H1 (cell line): ENCODE measurements around the gene TOMM6. TPM values are rescaled to one million over a fixed set of nuclear protein-coding genes. Genes with fewer than 3 reads are reported as not detected.

ENCODE experiments used
- CTCF ChIA-PET: fragments of 300-600 bp; sonication (Branson Sonifier 250); formaldehyde crosslinking; loops from one replicate; lab custom pipeline; 2021; ENCODE audit not compliant: partially characterized antibody; lab: Charles Lee
- POLR2A ChIA-PET: fragments of 300-600 bp; sonication (Branson Sonifier 250); formaldehyde crosslinking; loops from one replicate; lab custom pipeline; 2021; ENCODE audit warnings: inconsistent platforms; ENCODE audit not compliant: partially characterized antibody; lab: Charles Lee
- DNase-seq, 2 experiments: peaks; one replicate each; pipeline versions ENCODE4 v3.0.0 to v3.0.0-alpha.2; 2010 to 2022; ENCODE audit warnings: low spot score in 2 of 2, low read depth in 1 of 2, mixed read lengths in 1 of 2
- FAIRE-seq: peaks from 2 replicates; lab custom pipeline; 2011; peaks lifted over from hg19 to GRCh38; lab: Jason Lieb, UNC
- H2AFZ ChIP-seq: 2 replicates; pipeline ENCODE4 v1.8.1; 2012; ENCODE audit warnings: low read length, inconsistent platforms
- H2AK5ac ChIP-seq: 2 replicates; pipeline ENCODE4 v1.6.1; 2013; ENCODE audit warnings: low read depth, low read length
- H2BK120ac ChIP-seq: replicated peaks from 2 replicates; pipeline ENCODE3; 2013; ENCODE audit warnings: low read depth, low read length, inconsistent platforms
- H2BK12ac ChIP-seq: 2 replicates; pipeline ENCODE4 v1.6.1; 2013; ENCODE audit warnings: low read depth, low read length
- H2BK15ac ChIP-seq: 2 replicates; pipeline ENCODE4 v1.6.1; 2013; ENCODE audit warnings: low read length
- H2BK20ac ChIP-seq: 2 replicates; pipeline ENCODE4 v1.6.1; 2013; ENCODE audit warnings: low read length
- H2BK5ac ChIP-seq: 2 replicates; pipeline ENCODE4 v1.6.1; 2013; ENCODE audit warnings: low read depth, low read length
- H3K14ac ChIP-seq: 2 replicates; pipeline ENCODE4 v1.6.1; 2013; ENCODE audit warnings: inconsistent platforms; ENCODE audit not compliant: insufficient read length
- H3K18ac ChIP-seq: 2 replicates; pipeline ENCODE4 v1.6.1; 2013; ENCODE audit warnings: low read length; ENCODE audit errors: extremely low read depth
- H3K23ac ChIP-seq: 2 replicates; pipeline ENCODE4 v1.6.1; 2013; ENCODE audit warnings: inconsistent platforms; ENCODE audit not compliant: insufficient read length
- H3K23me2 ChIP-seq: 2 replicates; pipeline ENCODE4 v1.6.1; 2013; ENCODE audit warnings: low read depth, low read length
- H3K27ac ChIP-seq: 2 replicates; pipeline ENCODE4 v1.6.1; 2011; ENCODE audit warnings: low read depth, low read length, inconsistent platforms
- H3K27me3 ChIP-seq, 4 experiments: replicated peaks in 1 of 4; 1 replicate in 1 of 4; 2 replicates in 3 of 4; pipeline versions ENCODE4 v1.6.1 to v1.8.1; 2011 to 2013; ENCODE audit warnings: low read length in 3 of 4, mild to moderate bottlenecking in 3 of 4, inconsistent platforms in 2 of 4, mixed read lengths in 2 of 4, moderate library complexity in 1 of 4; ENCODE audit not compliant: control insufficient read depth in 3 of 4, insufficient read depth in 3 of 4; ENCODE audit errors: extremely low read depth in 1 of 4
- H3K36me3 ChIP-seq, 4 experiments: 2 replicates each; pipeline versions ENCODE4 v1.6.1 to v1.8.1; 2011 to 2013; ENCODE audit warnings: mild to moderate bottlenecking in 4 of 4, low read length in 3 of 4, moderate library complexity in 2 of 4, control low read depth in 1 of 4, inconsistent platforms in 1 of 4; ENCODE audit not compliant: insufficient read depth in 4 of 4, control insufficient read depth in 2 of 4
- H3K4ac ChIP-seq: replicated peaks from 2 replicates; pipeline ENCODE3; 2013; ENCODE audit warnings: low read length, low read depth, mixed read lengths, inconsistent platforms; ENCODE audit not compliant: insufficient read length
- H3K4me1 ChIP-seq, 4 experiments: replicated peaks in 1 of 4; 1 replicate in 1 of 4; 2 replicates in 3 of 4; pipeline versions ENCODE4 v1.6.1 to v1.8.1; 2011 to 2013; ENCODE audit warnings: low read length in 3 of 4, inconsistent platforms in 2 of 4, mixed read lengths in 1 of 4; ENCODE audit not compliant: insufficient read depth in 4 of 4, control insufficient read depth in 3 of 4
- H3K4me2 ChIP-seq, 2 experiments: 2 replicates each; pipeline versions ENCODE4 v1.6.1 to v1.8.1; 2011 to 2013; ENCODE audit warnings: low read depth in 2 of 2, low read length in 2 of 2, control low read depth in 1 of 2, inconsistent platforms in 1 of 2, mild to moderate bottlenecking in 1 of 2; ENCODE audit not compliant: insufficient read depth in 1 of 2
- H3K4me3 ChIP-seq, 4 experiments: fragments of 200-600, 300-600 bp in 1 of 4; sonication (generic), shearing (Covaris generic), sonication (Bioruptor Twin) in 1 of 4; 2 replicates each; pipeline versions ENCODE4 v1.5.1 to v1.8.1; 2011 to 2016; ENCODE audit warnings: low read length in 4 of 4, low read depth in 3 of 4, control low read depth in 2 of 4, inconsistent platforms in 2 of 4, mild to moderate bottlenecking in 2 of 4, mixed read lengths in 1 of 4, moderate library complexity in 1 of 4; ENCODE audit not compliant: insufficient read depth in 2 of 4; ENCODE audit errors: extremely low read depth in 1 of 4
- H3K56ac ChIP-seq: replicated peaks from 2 replicates; pipeline ENCODE3; 2013; ENCODE audit warnings: low read depth, mild to moderate bottlenecking, mixed read lengths, low read length, inconsistent platforms; ENCODE audit not compliant: insufficient read length
- H3K79me1 ChIP-seq: 2 replicates; pipeline ENCODE4 v1.6.1; 2013; ENCODE audit warnings: low read depth, low read length, control low read depth
- H3K79me2 ChIP-seq, 2 experiments: 2 replicates each; pipeline versions ENCODE4 v1.6.1 to v1.8.1; 2012 to 2013; ENCODE audit warnings: low read length in 2 of 2, mild to moderate bottlenecking in 2 of 2, inconsistent platforms in 1 of 2; ENCODE audit not compliant: insufficient read depth in 2 of 2, control insufficient read depth in 1 of 2
- H3K9ac ChIP-seq, 4 experiments: replicated peaks in 1 of 4; 1 replicate in 1 of 4; 2 replicates in 3 of 4; pipeline versions ENCODE4 v1.6.1 to v1.8.1; 2011 to 2013; ENCODE audit warnings: low read depth in 3 of 4, low read length in 3 of 4, control low read depth in 2 of 4, mild to moderate bottlenecking in 2 of 4, moderate library complexity in 2 of 4, inconsistent platforms in 1 of 4; ENCODE audit errors: extremely low read depth in 1 of 4
- H3K9me3 ChIP-seq, 2 experiments: 2 replicates each; pipeline versions ENCODE4 v1.6.1 to v1.8.1; 2012 to 2013; ENCODE audit warnings: mild to moderate bottlenecking in 2 of 2, moderate library complexity in 2 of 2, control low read depth in 1 of 2, inconsistent platforms in 1 of 2, low read depth in 1 of 2, low read length in 1 of 2, mixed read lengths in 1 of 2; ENCODE audit not compliant: insufficient read depth in 2 of 2
- H4K20me1 ChIP-seq, 2 experiments: replicated peaks in 1 of 2; 2 replicates each; pipeline versions ENCODE3 to v1.8.1; 2011 to 2013; ENCODE audit warnings: inconsistent platforms in 2 of 2, low read length in 2 of 2, mild to moderate bottlenecking in 1 of 2; ENCODE audit not compliant: insufficient read depth in 2 of 2, control insufficient read depth in 1 of 2
- H4K5ac ChIP-seq: 2 replicates; pipeline ENCODE4 v1.6.1; 2013; ENCODE audit warnings: low read length, low read depth, mixed read lengths, inconsistent platforms; ENCODE audit not compliant: insufficient read length
- H4K8ac ChIP-seq: 2 replicates; pipeline ENCODE4 v1.8.0; 2013; ENCODE audit warnings: mild to moderate bottlenecking, moderate library complexity, low read length, inconsistent platforms; ENCODE audit not compliant: insufficient read depth; ENCODE audit errors: extremely low read depth
- H4K91ac ChIP-seq: replicated peaks from 2 replicates; pipeline ENCODE3; 2013; ENCODE audit warnings: low read length, mixed read lengths, inconsistent platforms; ENCODE audit not compliant: insufficient read length
- ASH2L ChIP-seq: fragments of 200-600, 300-600 bp; sonication (generic); IDR thresholded peaks from one replicate; pipeline ENCODE4 v1.7.1; 2017; ENCODE audit warnings: low read length
- BACH1 ChIP-seq: IDR thresholded peaks from 2 replicates; pipeline ENCODE4 v1.6.1; 2012; ENCODE audit warnings: low read length, improper control_type of control experiment
- CHD2 ChIP-seq: IDR thresholded peaks from 2 replicates; pipeline ENCODE4 v1.6.1; 2012; ENCODE audit warnings: low read length, improper control_type of control experiment
- CTBP2 ChIP-seq: IDR thresholded peaks from 2 replicates; pipeline ENCODE4 v1.7.0; 2011; ENCODE audit warnings: borderline replicate concordance, mild to moderate bottlenecking, moderate library complexity, mixed read lengths, low read length; ENCODE audit not compliant: insufficient read depth, insufficient read length
- FOSL1 ChIP-seq: IDR thresholded peaks from 2 replicates; pipeline ENCODE4 v1.6.1; 2011; ENCODE audit warnings: mild to moderate bottlenecking, low read depth, low read length, moderate library complexity; ENCODE audit not compliant: insufficient read depth
- JUN ChIP-seq: IDR thresholded peaks from 2 replicates; pipeline ENCODE4 v1.6.1; 2011; ENCODE audit warnings: low read depth, mild to moderate bottlenecking, improper control_type of control experiment, low read length
- POLR2A ChIP-seq, 2 experiments: IDR thresholded peaks; 1 replicate in 1 of 2; 2 replicates in 1 of 2; pipeline ENCODE4 v1.6.1; 2011; ENCODE audit warnings: low read depth in 2 of 2, low read length in 2 of 2, mild to moderate bottlenecking in 2 of 2; ENCODE audit errors: control extremely low read depth in 1 of 2
- SIX5 ChIP-seq: IDR thresholded peaks from 2 replicates; pipeline ENCODE4 v1.6.1; 2011; ENCODE audit warnings: mild to moderate bottlenecking, low read depth, low read length
- YY1 ChIP-seq: IDR thresholded peaks from 2 replicates; pipeline ENCODE4 v1.6.1; 2011; ENCODE audit warnings: low read depth, mild to moderate bottlenecking, low read length
- WGBS, 2 experiments: shearing (Covaris generic) in 1 of 2; methylation state at CpG; one replicate each; pipeline versions ENCODE4 v1.1.6 to v1.1.7; 2013 to 2015; ENCODE audit warnings: low lambda C conversion rate in 2 of 2, mixed read lengths in 2 of 2, inconsistent platforms in 1 of 2, low coverage in 1 of 2, missing lambda C conversion rate in 1 of 2; ENCODE audit not compliant: insufficient replicate concordance in 2 of 2, insufficient coverage in 1 of 2, insufficient read length in 1 of 2; ENCODE audit errors: extremely low coverage in 1 of 2, missing lambda C conversion rate in 1 of 2; 5-methylcytosine and 5-hydroxymethylcytosine counted together
- long read RNA-seq, 2 experiments: library from RNA in 1 of 2; library from capped mRNA in 1 of 2; stranded (forward); transcript quantifications; one replicate each; pipeline ENCODE4 v2.0.0, GENCODE V29; 2021; ENCODE audit warnings: inconsistent platforms in 1 of 2
- polyA minus RNA-seq, 3 experiments: library from RNA; depleted of rRNA, polyadenylated mRNA; stranded (reverse); fragments of >200 nt; gene quantifications; 1 replicate in 2 of 3; 2 replicates in 1 of 3; pipeline ENCODE4 v1.2.3, GENCODE V29; 2011
- polyA plus RNA-seq, 7 experiments: library from polyadenylated mRNA; depleted of rRNA in 3 of 7; stranded (reverse) in 5 of 7; unstranded in 2 of 7; fragments of >200 nt in 5 of 7; fragments of 200-250 nt in 2 of 7; gene quantifications; 1 replicate in 5 of 7; 2 replicates in 1 of 7; 4 replicates in 1 of 7; pipeline versions ENCODE4 v1.2.1 to v1.2.3, GENCODE V29; 2011 to 2013; ENCODE audit warnings: missing spikeins in 2 of 7, mixed read lengths in 2 of 7
- total RNA-seq: library from RNA; stranded (reverse); fragmentation: NEBNext Ultra II Directional; extraction: Animal tissue kit (Norgen Biotek cat#: 25700); gene quantifications from 2 replicates; pipeline ENCODE4 v1.2.1, GENCODE V29; 2021

Gene TOMM6
- 216 and 228 TPM in 2 replicates for total RNA-seq
- 457 and 560 TPM in 2 replicates for polyA plus RNA-seq (2011; rRNA removed)
- 411 TPM for polyA plus RNA-seq (2011; cell fraction: cytosol; rRNA removed)
- 121 TPM for polyA plus RNA-seq (2011; cell fraction: nucleus; rRNA removed)
- polyA plus RNA-seq (2012, experiment 1 of 2): 269 to 362 TPM (median 306 TPM) in 4 replicates
- polyA plus RNA-seq (2012, experiment 2 of 2): 244 TPM
- 295 TPM for polyA plus RNA-seq (2013, experiment 1 of 2)
- 293 TPM for polyA plus RNA-seq (2013, experiment 2 of 2)
- 89.9 and 99.3 TPM in 2 replicates for polyA minus RNA-seq (2011; rRNA and poly(A)+ RNA removed)
- polyA minus RNA-seq (2011; cell fraction: cytosol; rRNA and poly(A)+ RNA removed): 36.2 TPM
- polyA minus RNA-seq (2011; cell fraction: nucleus; rRNA and poly(A)+ RNA removed): 41.6 TPM
- long read RNA-seq, experiment 1, transcript TOMM6-201 (3 exons, 595 nt): major isoform, 99 of 184 reads
- long read RNA-seq, experiment 1, transcript TOMM6-202 (3 exons, 637 nt): minor isoform, 85 of 184 reads
- long read RNA-seq, experiment 1, partial matches to known transcripts: 0 of 184 reads
- long read RNA-seq, experiment 1, other reads (novel, unspliced or antisense): 0 of 184 reads
- long read RNA-seq, experiment 2, partial matches to known transcripts: 0 of 4 reads
- long read RNA-seq, experiment 2, other reads (novel, unspliced or antisense): 0 of 4 reads

DNA sequence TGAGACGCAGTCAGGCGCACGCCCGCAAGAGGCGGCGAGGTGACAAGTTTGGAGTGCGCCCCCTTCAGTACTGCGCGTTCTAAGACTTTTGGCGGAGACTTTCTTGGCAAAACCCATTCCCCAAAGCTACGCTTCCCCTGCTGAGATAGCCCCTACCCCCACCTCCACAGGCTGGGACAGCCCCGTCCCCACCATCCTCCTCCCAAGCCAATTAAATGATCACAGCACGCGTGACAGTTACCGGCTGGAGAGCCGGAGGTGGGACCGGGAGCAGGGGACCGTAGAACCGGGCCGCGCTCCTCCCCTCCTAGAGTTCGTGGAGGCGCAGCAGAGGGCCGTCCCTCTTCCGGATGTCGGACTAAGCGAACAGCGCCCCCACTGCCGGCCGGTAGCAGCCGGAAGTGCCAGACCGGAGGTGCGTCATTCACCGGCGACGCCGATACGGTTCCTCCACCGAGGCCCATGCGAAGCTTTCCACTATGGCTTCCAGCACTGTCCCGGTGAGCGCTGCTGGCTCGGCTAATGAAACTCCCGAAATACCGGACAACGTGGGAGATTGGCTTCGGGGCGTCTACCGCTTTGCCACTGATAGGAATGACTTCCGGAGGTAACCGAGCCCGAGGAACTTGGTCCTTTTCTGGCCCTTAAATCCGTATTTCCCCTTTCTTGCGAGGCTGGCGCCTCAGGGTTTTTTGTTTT, at the start of gene TOMM6:
Gene TOMM6 (plus strand): TSS at position 476 of the 699 bp plus-strand sequence. CDS start 4 bp downstream, at position 480.
- Histone ChIP-seq H4K91ac (peak within 1 kb of the TSS; percentile 90), H3K27ac (peak within 1 kb of the TSS; percentile 81), H3K18ac (peak within 1 kb of the TSS; percentile 95), H2AFZ (0 out of 2 replicates have a peak within 1 kb of the TSS, but pooled peaks have one; percentile 60), H2BK5ac (peak within 1 kb of the TSS; percentile 77), H3K9ac (peak within 1 kb of the TSS; percentile 90 to 96 (median 94)), H4K20me1 (peaks cover 0 to 9% of the 10 kb centered on the region in 2 experiments), H4K8ac (peak within 1 kb of the TSS; percentile 98), H3K56ac (peak within 1 kb of the TSS; percentile 88), H3K9me3 (no peaks in the 10 kb centered on the region), H3K4me2 (peak within 1 kb of the TSS; percentile 76 to 99), H3K4me3 (peak within 1 kb of the TSS; percentile 94 to 100 (median 98)), H3K14ac (no peak within 1 kb of the TSS), H3K4me1 (peaks cover 0 to 4% (median 3%) of the 10 kb centered on the region in 4 experiments; a peak in 6 of 7 replicates), H2AK5ac (peak within 1 kb of the TSS; percentile 97), H3K79me1 (peaks cover 2% of the 10 kb centered on the region), H3K27me3 (peaks cover 0 to 27% (median 21%) of the 10 kb centered on the region in 4 experiments; a peak in 6 of 7 replicates), H3K23me2 (peaks cover 12% of the 10 kb centered on the region), H2BK120ac (no peak within 1 kb of the TSS), H3K36me3 (peaks cover 12 to 35% (median 20%) of the 10 kb centered on the region in 4 experiments; a peak in 7 of 8 replicates), H4K5ac (peak within 1 kb of the TSS; percentile 96), H3K79me2 (peaks cover 0 to 12% of the 10 kb centered on the region in 2 experiments; a peak in 3 of 4 replicates), H2BK15ac (no peak within 1 kb of the TSS), H3K23ac (no peak within 1 kb of the TSS), H2BK12ac (no peak within 1 kb of the TSS; the same call in 1 of the 2 replicates), H2BK20ac (no peak within 1 kb of the TSS), H3K4ac (peak within 1 kb of the TSS; percentile 63)
- ChIA-PET CTCF (interaction anchor here (0.7 to 5.1 kb wide), 36 partner anchors 9 to 478 kb away, joined by 3 to 108 read pairs (median 4); partner anchors contain the start of genes BYSL, MED20 and TAF8), POLR2A (interaction anchor here (0.6 to 4.2 kb wide), 17 partner anchors 9 to 973 kb away, joined by 3 to 31 read pairs (median 4); partner anchors contain the start of genes BYSL, MED20, TAF8 and USP49)
- DNase-seq (peak; percentile 77 to 98), FAIRE-seq (no peak)
- WGBS, 2 experiments: 2% methylated on average over 55 of the region's 55 CpGs; no CpG with 5 or more reads in 1 of the 2 experiments
- TF ChIP-seq BACH1: no peak
- peak; percentile 95 for TF ChIP-seq YY1
- TF ChIP-seq POLR2A (IDR thresholded peaks at IDR 0.05; ENCODE audit: control extremely low read depth in 1 of 2, low read depth in 2 of 2, low read length in 2 of 2): peak; percentile 90 to 97
- TF ChIP-seq CHD2: no peak
- peak; percentile 49 for TF ChIP-seq ASH2L
- no peak for TF ChIP-seq SIX5
- no peak for TF ChIP-seq JUN
- TF ChIP-seq CTBP2: no peak
- no peak for TF ChIP-seq FOSL1
